ENCODE data around the gene SIN3A. TPM values are rescaled to one million over a fixed set of nuclear protein-coding genes. Genes with fewer than 3 reads are reported as not detected.

SIN3A gene
- total RNA-seq, 1 experiment from 2014 or later, result 24.9 TPM

GRCh38 chr15:75329571-75329970, 121.9 kb downstream of the SIN3A start:
- CTCF ChIA-PET, result no interaction called here
- ATAC-seq, result no peak
- no peaks in the 10 kb centered on the region for H3F3A ChIP-seq (ENCODE audit: low read length, unreplicated experiment)

GRCh38 chr15:75328493-75329314, 122.8 kb downstream of the SIN3A start:
- Histone ChIP-seq H3F3A (ENCODE audit: low read length, unreplicated experiment) (no peaks in the 10 kb centered on the region), H4K20me1 (ENCODE audit: low read length) (no peaks in the 10 kb centered on the region), H3K79me2 (ENCODE audit: low read length) (no peaks in the 10 kb centered on the region), H3K27me3 (ENCODE audit: low read length) (no peaks in the 10 kb centered on the region), H3K9me2 (replicated peaks; ENCODE audit: low read length) (no peaks in the 10 kb centered on the region), H3K9ac (ENCODE audit: low read length) (no peak overlapping the region), H3K36me3 (ENCODE audit: low read depth, low read length) (no peaks in the 10 kb centered on the region), H3K4me1 (ENCODE audit: insufficient read depth, low read length) (no peaks in the 10 kb centered on the region), H3K27ac (ENCODE audit: low read length) (no peak overlapping the region), H3K9me3 (ENCODE audit: low read length) (no peaks in the 10 kb centered on the region), H3K4me3 (ENCODE audit: low read length) (no peak overlapping the region), H3K4me2 (ENCODE audit: low read length) (no peak overlapping the region), H2AFZ (ENCODE audit: low read length) (no peak overlapping the region)
- POLR2A ChIA-PET (ENCODE audit: unreplicated experiment), result no interaction called here
- no peak for ATAC-seq
- BruUV-seq (replicated peaks), result no TSS peak
- intact Hi-C loops (cut with micrococcal nuclease), result no loop called here
- CTCF ChIA-PET, result no interaction called here
- DNase-seq, result no peak
- TF ChIP-seq EZH2phosphoT487 (IDR thresholded peaks at IDR 0.05; ENCODE audit: borderline replicate concordance, low read length) (no peak), CTCF (conservative IDR thresholded peaks at IDR 0.05; ENCODE audit: low read depth, low read length) (no peak), EZH2 (IDR thresholded peaks at IDR 0.05; ENCODE audit: low read length, unreplicated experiment) (no peak)

More at GRCh38 chr15:75329571-75329970, 121.9 kb downstream of the SIN3A start:
- Histone ChIP-seq H3K79me2 (ENCODE audit: low read length) (no peaks in the 10 kb centered on the region), H2AFZ (ENCODE audit: low read length) (no peak overlapping the region), H3K9me2 (replicated peaks; ENCODE audit: low read length) (no peaks in the 10 kb centered on the region), H3K9me3 (ENCODE audit: low read length) (no peaks in the 10 kb centered on the region), H3K4me3 (ENCODE audit: low read length) (no peak overlapping the region), H4K20me1 (ENCODE audit: low read length) (no peaks in the 10 kb centered on the region), H3K4me1 (ENCODE audit: insufficient read depth, low read length) (no peaks in the 10 kb centered on the region), H3K36me3 (ENCODE audit: low read depth, low read length) (no peaks in the 10 kb centered on the region), H3K9ac (ENCODE audit: low read length) (no peak overlapping the region), H3K4me2 (ENCODE audit: low read length) (no peak overlapping the region), H3K27me3 (ENCODE audit: low read length) (no peaks in the 10 kb centered on the region), H3K27ac (ENCODE audit: low read length) (no peak overlapping the region)
- no TSS peak for BruUV-seq (replicated peaks)
- POLR2A ChIA-PET (ENCODE audit: unreplicated experiment), result interaction anchor here (0.5 kb wide), 1 partner anchor 248 kb away, joined by 4 read pairs; no protein-coding TSS in a partner anchor
- no peak for TF ChIP-seq CTCF (conservative IDR thresholded peaks at IDR 0.05; ENCODE audit: low read depth, low read length)
- no peak for TF ChIP-seq EZH2phosphoT487 (IDR thresholded peaks at IDR 0.05; ENCODE audit: borderline replicate concordance, low read length)
- no peak for TF ChIP-seq EZH2 (IDR thresholded peaks at IDR 0.05; ENCODE audit: low read length, unreplicated experiment)
- intact Hi-C loops (cut with micrococcal nuclease), result no loop called here
- DNase-seq, result no peak

GRCh38 chr15:75327491-75327890, 124.0 kb downstream of the SIN3A start:
- no peak overlapping the region for H3K27ac ChIP-seq (ENCODE audit: low read length)
- no peak for ATAC-seq
- H3K4me2 ChIP-seq (ENCODE audit: low read length), result no peak overlapping the region
- no peak overlapping the region for H3K4me3 ChIP-seq (ENCODE audit: low read length)
- H3K9me3 ChIP-seq (ENCODE audit: low read length), result no peaks in the 10 kb centered on the region
- POLR2A ChIA-PET (ENCODE audit: unreplicated experiment), result no interaction called here
- H4K20me1 ChIP-seq (ENCODE audit: low read length), result no peaks in the 10 kb centered on the region
- H3K4me1 ChIP-seq (ENCODE audit: insufficient read depth, low read length), result no peaks in the 10 kb centered on the region
- H3K9ac ChIP-seq (ENCODE audit: low read length), result no peak overlapping the region
- intact Hi-C loops (cut with micrococcal nuclease), result no loop called here
- no peak overlapping the region for H2AFZ ChIP-seq (ENCODE audit: low read length)
- no peaks in the 10 kb centered on the region for H3F3A ChIP-seq (ENCODE audit: low read length, unreplicated experiment)
- no peaks in the 10 kb centered on the region for H3K79me2 ChIP-seq (ENCODE audit: low read length)
- CTCF ChIA-PET, result no interaction called here
- no peaks in the 10 kb centered on the region for H3K36me3 ChIP-seq (ENCODE audit: low read depth, low read length)
- no TSS peak for BruUV-seq (replicated peaks)
- H3K27me3 ChIP-seq (ENCODE audit: low read length), result no peaks in the 10 kb centered on the region
- no peak for TF ChIP-seq EZH2 (IDR thresholded peaks at IDR 0.05; ENCODE audit: low read length, unreplicated experiment)
- TF ChIP-seq CTCF (conservative IDR thresholded peaks at IDR 0.05; ENCODE audit: low read depth, low read length), result no peak
- no peak for TF ChIP-seq EZH2phosphoT487 (IDR thresholded peaks at IDR 0.05; ENCODE audit: borderline replicate concordance, low read length)
- no peaks in the 10 kb centered on the region for H3K9me2 ChIP-seq (replicated peaks; ENCODE audit: low read length)
- no peak for DNase-seq

Measured in PC-3 (cell line).